Tongue (tissue), 2 donors: ENCODE data around the gene EXOC2. TPM values are rescaled to one million over a fixed set of nuclear protein-coding genes. Genes with fewer than 3 reads are reported as not detected.
A peak's percentile ranks its signal among the peaks of the same experiment; 100 is the strongest.

ENCODE experiments used
- DNase-seq: peaks from one replicate; pipeline ENCODE4 v3.0.0-alpha.2; 2015
- total RNA-seq: library from RNA; depleted of rRNA; stranded (reverse); fragments of >200 nt; gene quantifications from one replicate; pipeline ENCODE4 v1.2.3, GENCODE V29; 2014

EXOC2 gene
- total RNA-seq, 1 donor from 2014 or later, result 39.6 TPM

DNA sequence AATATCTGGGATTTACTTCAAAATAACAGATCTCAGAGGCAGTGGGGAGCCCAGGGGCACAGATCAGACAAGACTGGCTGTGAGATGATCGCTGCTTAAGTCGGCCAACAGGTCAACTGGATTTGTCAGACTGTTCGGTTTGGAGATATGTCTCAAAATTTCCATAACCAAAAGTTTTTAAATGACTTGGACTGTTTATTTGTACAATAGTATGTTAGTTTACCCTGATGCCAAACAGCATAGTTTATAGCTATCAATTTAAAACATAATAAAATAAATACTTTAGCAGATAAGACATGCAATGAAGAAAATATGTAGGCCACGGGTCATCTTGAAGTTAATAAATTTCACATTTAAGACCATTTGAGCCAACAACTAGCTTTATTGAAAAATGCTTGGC is 174.7 kb downstream of the EXOC2 start:
- no peak for DNase-seq

DNA sequence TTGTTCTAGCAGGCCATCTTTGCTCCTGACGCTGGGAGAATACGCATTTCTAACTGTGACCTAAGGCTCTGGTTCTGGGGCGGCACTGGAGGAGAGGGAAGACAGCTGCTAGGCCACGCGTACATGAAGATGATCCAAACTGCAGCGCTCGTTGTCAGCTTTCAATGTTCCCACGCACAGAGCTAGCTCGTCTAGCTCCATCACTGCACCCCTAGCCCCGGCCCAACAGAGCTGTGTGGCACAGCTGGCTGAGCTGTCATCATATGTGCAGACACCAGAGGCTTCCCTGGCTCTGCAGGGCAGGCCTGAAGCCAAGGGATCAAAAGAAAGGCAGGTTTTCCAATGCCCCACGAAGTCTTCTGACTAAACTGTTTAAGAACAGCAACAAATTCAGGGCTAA is 176.7 kb downstream of the EXOC2 start:
- peak; percentile 75 for DNase-seq

DNA sequence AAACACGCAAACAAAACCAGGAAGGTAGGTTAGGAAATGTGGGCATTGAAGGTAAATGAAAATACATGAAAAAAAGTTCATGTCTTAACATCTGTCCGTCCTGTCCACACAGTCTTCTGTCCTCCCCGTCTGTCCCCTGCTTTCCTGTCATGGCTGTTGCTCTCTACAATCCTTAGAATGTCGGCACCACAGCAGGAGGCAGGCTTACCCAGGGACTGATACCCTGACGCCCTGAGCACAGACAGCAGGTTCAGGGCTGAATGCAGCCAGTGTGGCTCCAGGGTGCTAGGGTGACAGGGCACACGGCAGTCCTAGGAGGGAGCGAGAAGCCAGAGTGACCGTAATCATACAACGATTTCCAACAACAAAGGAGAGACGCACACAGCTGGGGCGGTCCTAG is 177.7 kb downstream of the EXOC2 start:
- no peak for DNase-seq

DNA sequence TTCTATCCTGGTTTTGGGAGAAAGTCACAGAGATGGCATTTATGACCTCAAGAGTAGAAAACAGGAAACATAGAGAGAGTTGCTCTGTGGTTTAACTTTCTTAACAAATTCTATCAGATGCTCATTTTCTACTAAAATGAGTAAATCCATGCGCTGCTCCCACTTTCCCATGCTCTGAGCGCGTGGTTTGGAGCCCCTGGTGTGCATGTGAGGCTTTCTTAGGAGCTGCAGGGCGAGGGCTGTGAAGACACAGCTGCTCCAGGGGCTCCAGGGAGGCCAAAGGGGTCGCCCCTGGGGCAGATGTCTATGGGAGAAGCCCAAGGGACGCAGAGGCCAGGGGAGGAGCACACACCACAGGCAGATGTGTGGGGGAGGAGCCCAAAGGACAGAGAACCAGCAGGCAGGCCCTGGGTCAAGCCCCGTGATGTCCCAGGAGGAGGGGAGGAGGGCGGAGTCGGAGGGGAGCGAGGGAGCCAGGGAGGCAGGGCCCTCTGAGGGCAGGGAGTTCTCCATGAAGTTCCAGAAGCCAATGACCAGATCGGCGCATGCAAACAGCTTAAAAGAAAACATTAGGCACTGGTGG is 178.5 kb downstream of the EXOC2 start:
- no peak for DNase-seq

DNA sequence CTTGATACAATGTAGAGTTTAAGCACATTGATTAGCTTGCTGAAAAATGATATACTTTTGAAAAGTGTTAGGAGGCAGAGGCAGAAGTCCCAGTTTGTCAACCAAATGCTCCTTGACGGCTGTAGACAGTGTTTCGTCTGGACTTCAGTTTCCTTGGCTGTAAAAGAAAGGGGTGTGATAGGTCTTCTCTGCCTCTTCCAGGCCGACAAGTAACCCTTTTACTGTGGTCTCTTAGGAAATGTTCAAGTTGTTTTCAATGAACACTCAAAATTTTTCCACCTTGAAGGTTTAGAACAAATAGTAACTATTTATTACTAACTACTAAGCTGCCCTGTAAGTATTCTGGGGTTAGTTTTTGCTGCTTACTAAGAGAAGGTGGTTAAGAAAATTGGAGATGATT is 179.0 kb downstream of the EXOC2 start:
- DNase-seq, result no peak

DNA sequence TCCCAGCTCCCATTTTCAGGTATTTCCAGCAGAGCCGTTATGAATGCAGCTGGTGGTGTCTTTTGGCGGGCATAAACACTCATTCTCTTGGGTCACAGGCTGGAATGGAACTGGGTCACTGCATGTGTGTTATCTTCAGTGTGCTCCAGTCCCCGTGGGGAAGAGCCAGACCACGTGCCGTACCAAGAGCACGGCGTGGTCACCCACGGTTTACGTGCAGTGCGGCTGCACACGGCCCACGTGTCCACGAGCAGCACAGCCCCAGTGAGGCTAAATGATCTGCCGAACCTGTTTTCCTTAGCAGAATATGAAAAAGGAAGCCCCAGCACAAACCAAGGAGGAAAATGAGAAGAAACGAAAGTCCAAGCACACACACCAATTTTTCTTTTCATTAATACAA is 179.9 kb downstream of the EXOC2 start:
- no peak for DNase-seq

DNA sequence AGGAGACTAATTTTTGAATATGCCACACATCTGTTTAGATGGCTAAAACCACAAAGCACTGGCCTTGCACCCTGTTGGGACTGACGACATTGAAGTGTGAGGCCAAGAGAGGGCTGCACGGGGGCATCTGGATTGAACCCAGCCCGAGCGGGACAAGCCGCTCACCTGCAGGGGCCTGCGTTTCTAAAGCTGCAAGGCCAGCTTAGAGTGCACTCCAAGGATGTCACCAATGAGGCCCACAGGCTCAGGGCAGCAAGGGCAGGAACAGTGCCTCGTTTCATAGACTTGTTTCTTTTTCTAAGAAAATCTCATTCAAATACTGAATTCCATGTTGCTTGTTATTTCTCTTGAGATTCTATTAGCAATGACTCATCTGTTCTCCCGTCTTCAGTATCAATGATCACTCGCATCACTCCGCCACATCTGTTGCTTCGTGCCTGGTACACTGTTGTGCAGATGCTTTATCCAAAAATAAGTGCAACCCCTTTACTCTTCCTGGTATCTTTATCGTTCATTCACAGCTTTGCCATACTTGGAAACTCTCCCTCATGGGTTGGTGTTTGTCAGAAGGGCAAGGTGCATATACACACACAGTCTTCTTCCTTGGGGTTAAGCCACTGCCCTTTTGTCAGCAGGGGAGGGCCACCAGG is 181.3 kb downstream of the EXOC2 start:
- DNase-seq, result no peak

DNA sequence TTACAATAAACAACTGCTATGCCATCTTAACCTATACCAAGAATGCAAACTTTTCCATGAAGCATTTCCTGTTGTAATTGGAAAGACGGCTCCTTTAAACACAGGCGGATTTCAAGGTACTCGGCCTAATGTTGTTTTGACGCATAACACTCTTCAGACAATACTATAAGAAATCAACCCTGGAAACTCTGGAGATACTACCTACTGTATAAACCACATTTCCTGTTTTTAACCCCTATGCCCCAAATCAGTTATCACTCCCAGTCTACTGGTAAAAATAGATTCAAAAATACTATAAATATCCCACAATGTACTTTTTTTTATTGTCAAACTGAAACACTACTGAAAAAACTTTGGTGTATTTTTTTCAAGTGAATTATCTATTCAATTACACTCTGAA is 183.3 kb downstream of the EXOC2 start:
- no peak for DNase-seq

DNA sequence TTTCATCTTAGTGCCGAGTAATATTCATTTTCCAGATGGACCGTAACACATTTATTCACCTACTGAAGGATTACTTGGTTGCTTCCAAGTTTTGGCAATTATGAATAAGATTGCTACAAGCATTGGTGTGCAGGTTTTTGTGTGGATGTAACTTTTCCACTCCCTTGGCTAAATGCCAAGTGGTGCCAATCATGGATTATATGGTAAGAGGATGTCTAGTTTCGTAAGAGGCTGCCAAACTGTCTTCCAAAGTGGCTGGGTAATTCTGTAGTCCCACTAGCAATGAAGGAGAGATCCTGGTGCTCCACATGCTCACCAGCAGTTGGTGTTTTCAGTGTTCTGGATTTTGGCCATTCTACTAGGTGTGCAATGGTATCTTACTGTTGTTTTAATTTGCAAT is 184.3 kb downstream of the EXOC2 start:
- no peak for DNase-seq

DNA sequence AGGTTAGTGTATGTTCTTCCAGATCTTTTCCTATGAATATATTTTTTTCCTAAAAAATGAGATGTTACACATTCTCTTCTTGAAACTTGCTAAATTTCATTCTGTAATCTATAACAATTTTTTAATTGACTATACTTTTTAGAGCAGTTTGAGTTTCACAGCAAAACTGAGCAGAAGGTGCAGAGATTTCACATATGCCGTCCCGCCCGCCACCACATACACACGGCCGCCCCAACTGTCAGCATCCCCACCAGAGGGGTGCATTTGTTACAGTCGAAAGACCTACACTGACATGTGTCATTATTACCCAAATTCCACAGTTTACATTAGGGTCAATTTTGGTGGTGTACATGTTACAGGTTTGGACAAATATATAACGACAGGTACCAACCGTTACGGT is 184.9 kb downstream of the EXOC2 start:
- no peak for DNase-seq

DNA sequence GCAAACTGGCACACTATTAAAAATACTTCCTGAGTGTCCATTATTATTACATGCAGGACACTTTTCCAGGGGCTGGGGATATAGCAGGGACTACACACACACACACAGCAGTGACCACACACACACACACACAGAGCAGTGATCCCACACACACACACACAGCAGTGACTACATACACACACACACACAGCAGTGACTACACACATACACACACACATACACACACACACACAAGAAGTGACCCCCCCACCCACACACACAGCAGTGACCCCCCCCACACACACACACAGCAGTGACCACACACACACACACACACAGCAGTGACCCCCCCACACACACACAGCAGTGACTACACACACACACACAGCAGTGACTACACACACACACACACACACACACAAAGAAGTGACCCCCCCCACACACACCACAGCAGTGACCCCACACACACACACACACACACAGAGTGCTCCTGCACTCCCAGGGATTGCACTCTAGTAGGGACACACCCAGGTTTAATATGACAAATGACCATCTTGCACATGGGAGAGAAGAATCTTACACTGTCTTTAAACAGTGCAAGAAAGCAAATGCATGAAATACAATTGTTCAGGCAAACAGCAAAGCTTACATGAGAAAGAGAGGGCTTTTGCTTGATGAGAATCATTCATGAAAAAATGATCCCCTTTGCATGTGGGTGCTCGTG is 185.9 kb downstream of the EXOC2 start:
- no peak for DNase-seq

DNA sequence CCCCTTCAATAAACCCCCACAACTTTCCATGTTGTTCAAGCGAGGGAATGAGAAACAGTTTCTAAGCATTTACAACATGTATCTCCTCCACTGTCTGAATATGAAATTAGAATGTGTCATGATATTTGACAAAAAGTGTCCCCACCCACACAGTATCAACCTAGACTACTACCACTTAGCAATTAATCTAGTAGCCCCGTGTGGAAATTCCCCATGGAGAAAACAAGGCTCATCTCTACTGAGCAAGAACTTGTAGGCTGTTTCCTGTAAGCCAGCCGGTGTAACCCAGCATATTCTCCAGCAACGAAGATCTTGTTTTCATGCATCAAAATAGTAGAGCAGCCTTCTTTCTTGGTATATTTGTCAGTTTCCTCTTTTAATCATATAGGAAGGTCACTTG is 186.4 kb downstream of the EXOC2 start:
- DNase-seq, result no peak

DNA sequence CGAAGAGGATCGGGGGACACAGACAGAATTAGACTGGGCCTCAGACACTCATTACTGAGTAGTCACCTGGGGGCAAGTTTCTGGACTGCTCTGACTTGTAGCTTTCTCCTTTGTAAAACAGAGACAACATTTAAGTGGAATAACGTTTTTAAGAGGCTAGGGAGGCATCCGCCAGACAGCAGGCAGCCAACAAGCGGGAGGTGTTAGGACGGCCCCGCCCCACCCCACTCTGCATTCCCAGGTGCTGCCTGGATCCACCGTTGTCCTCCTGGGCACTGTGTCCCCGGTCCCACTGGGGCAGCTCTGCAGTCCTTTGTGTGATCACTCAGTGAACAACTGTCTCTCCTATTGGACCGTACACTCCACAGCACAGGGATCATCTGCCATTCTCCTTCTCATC is 187.6 kb downstream of the EXOC2 start:
- no peak for DNase-seq

DNA sequence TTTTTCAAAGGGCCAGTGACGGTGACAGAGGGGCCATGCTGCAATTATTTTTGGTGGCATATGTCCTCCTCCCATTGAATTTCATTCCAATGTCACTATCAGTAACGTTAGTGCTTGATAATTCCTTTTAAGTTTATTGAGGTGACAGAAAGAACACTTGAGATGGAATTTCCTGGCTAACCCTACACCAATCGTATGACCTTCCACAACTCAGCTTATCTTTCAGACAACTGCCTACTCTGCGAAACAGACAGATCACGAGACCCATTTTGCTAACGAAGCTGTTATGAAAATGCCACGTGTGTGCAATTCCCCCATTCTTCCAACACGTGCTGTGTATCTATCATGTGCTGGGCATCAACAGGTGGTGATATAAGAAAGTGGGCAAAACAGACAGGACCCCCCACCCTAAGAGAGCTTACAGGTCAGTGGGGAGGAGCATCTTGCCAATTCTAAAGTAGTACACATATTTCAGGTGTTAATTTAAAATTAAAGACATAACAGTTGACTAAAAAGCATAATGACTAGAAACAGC is 188.4 kb downstream of the EXOC2 start:
- DNase-seq, result no peak

DNA sequence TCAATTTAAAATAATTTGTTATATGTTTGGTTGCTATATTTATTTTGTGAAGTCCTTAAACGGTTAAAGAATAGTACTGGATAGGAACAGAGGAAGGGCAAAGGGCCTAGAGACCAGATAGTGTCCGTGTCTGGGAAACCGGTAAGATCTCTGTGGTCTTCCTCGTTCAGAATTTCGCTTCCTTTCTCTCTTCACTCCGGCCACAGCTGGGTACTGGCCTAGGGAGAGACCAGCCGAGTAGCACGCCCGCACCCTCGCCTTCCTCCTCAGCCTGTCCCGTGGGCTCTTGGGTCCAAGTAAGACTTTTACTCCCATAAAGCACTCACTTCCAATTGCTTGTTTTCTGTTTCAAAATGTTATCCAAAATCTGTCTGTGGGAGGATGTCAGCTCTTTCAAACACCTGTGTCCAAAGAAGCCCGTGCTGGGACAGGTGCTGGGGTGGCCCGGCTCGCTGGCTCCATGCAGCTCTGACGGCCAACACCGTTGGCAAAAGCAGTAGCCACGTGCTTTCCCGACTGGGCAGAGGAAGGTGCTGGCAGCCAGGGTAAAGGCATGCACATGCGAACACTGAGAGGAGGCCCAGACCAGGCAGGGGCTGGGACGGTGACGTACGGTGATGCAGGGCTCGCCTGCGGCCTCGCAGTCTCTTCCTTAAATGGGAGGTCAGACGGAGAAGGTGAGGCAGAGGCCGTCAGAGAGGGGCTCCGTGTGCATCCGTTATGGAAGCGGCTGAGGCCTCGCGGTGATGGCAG is 189.2 kb downstream of the EXOC2 start:
- no peak for DNase-seq

DNA sequence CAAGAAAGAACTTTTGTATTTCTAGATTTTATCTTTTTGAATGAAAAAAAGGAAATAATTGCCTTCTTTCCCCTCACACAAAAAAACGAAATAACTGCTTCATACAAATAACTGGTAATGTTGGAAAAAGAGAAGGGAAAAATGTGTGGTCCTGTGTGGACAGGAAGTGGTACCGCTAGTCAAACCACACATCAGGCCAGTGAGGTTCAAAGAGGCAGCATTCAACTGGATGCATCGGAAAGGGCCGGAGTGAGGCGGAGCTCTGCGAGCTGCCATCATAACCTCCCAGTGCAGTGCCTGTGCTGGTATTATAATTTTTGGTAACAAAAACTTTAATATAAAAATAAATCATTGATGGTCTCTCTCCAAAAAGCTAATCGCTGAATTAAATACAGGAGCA is 190.2 kb downstream of the EXOC2 start:
- no peak for DNase-seq

DNA sequence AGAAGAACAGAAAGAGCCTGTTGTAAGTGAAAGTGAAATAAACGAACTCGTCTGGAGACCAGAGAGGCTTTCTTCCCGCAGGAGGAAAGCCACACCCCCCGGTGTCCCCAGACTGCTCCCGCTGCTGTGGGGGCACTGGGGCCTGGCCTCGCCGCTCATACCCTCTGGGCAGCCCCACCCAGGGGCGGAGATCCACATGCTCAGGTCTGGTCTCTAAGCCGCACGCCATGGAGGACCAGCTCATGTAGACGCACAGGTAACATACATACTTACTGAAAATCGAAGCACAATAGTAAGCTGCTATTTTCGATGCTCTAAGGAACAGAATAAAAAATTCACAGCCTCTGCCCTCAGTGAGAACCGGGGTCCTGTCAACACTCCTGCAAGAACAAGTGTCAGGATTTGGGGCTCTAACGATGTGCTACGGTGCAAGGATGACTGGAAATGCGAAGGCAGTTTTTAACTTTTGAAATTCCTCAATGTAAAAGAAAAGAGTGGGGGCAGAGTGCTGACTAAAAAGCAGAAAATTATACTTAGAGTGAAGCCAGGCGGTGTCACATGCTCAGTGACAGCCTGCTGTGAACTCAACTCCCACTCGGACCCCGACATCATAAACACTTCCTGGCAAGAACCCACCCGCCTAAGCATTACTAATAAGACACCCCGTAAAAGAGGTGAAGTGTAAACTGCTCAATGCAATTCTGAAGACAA is 190.9 kb downstream of the EXOC2 start:
- DNase-seq, result no peak

DNA sequence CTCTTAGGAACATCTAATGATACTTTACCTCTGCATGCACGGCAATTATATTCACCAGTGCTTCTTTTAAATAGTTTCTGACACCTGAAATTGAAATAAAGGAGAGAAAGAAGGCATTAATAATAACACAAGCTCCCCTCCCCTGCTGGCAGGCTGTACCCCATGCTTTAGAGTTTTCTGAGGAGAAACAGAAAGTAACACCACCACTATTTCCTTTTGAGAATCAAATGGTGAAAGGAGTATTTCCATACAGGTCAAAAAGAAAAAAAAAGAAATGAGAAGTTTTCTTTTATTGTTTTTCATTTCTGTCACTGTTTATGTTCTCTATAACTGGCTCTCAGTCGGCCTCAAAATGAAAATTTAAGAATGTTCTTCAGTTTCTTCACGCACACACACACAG is 193.3 kb downstream of the EXOC2 start:
- no peak for DNase-seq

DNA sequence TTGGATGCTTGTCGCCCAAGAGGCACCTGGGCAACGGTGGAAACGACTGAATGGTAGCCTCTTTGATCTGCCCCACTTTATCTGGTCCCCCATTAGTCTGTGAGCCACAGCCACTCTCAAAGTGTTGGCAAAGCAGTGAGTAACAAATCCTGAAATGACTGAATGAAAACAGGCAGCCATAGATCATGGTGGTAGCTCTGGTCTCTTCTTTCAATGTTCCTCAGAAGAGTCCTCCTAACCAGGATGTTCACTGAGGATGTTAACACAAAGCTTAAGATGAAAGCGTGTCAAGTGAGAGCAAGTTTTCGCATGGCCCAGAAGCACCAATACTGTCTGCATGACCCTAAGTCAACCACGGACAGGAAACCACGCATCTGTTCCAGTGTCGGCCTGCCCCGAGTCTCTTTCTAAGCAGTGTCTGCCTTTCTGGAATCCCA is 194.1 kb downstream of the EXOC2 start:
- DNase-seq, result no peak

DNA sequence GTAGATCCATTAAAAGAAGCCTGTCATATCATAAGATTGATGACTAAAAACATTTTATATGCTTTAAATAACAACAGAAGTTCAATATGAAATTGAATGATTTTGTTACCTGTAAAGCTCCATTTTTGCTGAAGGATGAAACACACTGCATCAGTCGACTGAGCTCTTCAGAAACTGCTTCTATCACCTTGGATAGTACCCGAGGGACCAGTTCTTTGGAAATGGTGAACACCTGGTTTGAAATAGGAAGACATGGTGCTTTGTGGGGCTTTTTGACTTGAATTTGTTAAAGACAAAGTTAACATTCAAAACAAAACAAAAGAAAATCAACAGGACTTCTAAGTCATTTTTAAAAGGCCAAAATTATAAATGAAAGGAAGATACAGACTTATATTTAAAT is 195.7 kb downstream of the EXOC2 start:
- no peak for DNase-seq

DNA sequence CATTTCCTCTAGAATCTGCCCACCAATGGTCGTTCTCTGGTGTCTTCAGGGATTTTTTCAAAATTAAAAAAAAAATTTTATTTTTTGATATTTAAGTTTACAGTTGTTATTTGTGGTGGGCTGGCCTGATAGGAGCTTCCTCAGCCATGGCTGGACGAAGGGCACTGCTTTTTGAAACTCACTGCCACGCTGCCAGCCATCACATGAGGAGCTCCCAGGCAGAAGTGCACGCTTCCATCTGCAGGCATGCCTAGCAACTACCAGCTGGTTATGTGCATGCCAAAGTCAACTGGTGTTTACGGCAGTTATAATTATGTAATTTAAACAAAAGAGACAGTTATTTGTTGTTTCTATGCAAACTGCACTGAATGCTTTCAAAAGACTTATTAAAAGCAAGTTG is 196.3 kb downstream of the EXOC2 start:
- DNase-seq, result no peak

DNA sequence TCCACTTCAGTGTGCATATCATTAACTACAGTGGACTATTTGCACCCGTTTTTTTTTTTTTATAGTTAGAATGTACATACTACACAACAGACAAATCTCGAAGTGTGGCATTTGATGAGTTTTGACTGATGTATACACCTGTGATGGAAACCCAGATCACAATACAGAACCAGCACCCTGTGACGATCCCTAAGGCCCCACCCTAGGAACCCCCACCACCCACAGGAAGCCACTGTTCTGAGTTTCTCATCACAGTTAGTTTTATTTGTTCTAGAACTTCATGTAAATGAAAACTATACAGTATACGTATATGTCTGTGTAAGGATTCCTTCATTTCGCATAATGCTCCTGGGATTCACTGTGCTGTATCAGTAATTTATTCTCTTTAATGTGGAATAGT is 198.5 kb downstream of the EXOC2 start:
- no peak for DNase-seq
